Left ventricle myocardium inferior (tissue), 1 donor: Measurements from ENCODE around the gene RASAL2. TPM values are rescaled to one million over a fixed set of nuclear protein-coding genes. Genes with fewer than 3 reads are reported as not detected.
A peak's percentile ranks its signal among the peaks of the same experiment; 100 is the strongest.

Experiments
- DNase-seq: peaks from one replicate; pipeline ENCODE4 v3.0.0-alpha.2; 2020
- H3K27ac ChIP-seq: fragments of 200-600 bp; replicated peaks from 2 replicates; pipeline ENCODE4 v1.8.0; 2021
- H3K27me3 ChIP-seq: fragments of 200-600 bp; 2 replicates; pipeline ENCODE4 v1.8.0; 2021; ENCODE audit warnings: low read depth
- H3K36me3 ChIP-seq: fragments of 200-600 bp; 2 replicates; pipeline ENCODE4 v1.8.0; 2021
- H3K4me1 ChIP-seq: fragments of 200-600 bp; 2 replicates; pipeline ENCODE4 v1.8.0; 2021
- H3K4me3 ChIP-seq: fragments of 200-600 bp; 2 replicates; pipeline ENCODE4 v1.8.0; 2021; ENCODE audit warnings: mild to moderate bottlenecking, moderate library complexity
- H3K9me3 ChIP-seq: fragments of 200-600 bp; replicated peaks from 2 replicates; pipeline ENCODE4 v1.8.0; 2021
- intact Hi-C: fragments of 100-400 bp; cut with micrococcal nuclease; formaldehyde crosslinking; loops from one replicate; pipeline ENCODE4 v1.11.0; 2022
- total RNA-seq: library from RNA; stranded (reverse); fragmentation: NEBNext Ultra II Directional; extraction: Animal tissue kit (Norgen Biotek cat#: 25700); gene quantifications from one replicate; pipeline ENCODE4 v1.2.1, GENCODE V29; 2021
- TF ChIP-seq, protein P1 (sequence below): fragments of 200-600 bp; IDR thresholded peaks from 2 replicates; pipeline ENCODE4 v1.8.0; 2021; ENCODE audit warnings: antibody characterized with exemption, mild to moderate bottlenecking, borderline replicate concordance
- donor health status: DM: no; HTN: yes; CAD: no; lungs with severe emphysema.

RASAL2 gene
- total RNA-seq, 1 donor from 2014 or later: 28.3 TPM

DNA sequence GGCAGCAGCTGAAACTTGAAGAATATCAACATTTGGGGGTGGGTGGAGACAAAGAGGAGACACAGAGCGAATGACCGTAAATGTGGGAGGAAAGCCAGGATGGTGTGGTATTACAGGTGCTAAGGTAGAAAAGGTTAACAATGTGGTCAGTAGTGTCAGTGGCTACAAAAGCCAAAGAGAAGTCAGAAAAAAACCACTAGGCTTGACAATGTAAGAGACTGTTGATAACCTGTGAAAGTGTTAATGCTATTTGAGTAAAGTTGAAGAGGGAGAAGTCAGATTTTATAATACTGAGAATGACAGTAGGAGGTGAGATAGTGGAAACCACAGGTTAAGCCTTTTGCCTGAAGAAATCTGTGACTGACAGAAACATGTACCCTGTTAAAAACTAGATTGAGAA, 282.1 kb downstream of the RASAL2 start:
- intact Hi-C loops: no loop called here
- Histone ChIP-seq H3K4me3 (no peak overlapping the region), H3K36me3 (no peaks in the 10 kb centered on the region), H3K4me1 (peaks cover 65% of the 10 kb centered on the region), H3K27me3 (no peaks in the 10 kb centered on the region), H3K9me3 (no peaks in the 10 kb centered on the region), H3K27ac (no peak overlapping the region)
- TF ChIP-seq, protein P1, sequence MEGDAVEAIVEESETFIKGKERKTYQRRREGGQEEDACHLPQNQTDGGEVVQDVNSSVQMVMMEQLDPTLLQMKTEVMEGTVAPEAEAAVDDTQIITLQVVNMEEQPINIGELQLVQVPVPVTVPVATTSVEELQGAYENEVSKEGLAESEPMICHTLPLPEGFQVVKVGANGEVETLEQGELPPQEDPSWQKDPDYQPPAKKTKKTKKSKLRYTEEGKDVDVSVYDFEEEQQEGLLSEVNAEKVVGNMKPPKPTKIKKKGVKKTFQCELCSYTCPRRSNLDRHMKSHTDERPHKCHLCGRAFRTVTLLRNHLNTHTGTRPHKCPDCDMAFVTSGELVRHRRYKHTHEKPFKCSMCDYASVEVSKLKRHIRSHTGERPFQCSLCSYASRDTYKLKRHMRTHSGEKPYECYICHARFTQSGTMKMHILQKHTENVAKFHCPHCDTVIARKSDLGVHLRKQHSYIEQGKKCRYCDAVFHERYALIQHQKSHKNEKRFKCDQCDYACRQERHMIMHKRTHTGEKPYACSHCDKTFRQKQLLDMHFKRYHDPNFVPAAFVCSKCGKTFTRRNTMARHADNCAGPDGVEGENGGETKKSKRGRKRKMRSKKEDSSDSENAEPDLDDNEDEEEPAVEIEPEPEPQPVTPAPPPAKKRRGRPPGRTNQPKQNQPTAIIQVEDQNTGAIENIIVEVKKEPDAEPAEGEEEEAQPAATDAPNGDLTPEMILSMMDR: no peak
- no peak for DNase-seq

DNA sequence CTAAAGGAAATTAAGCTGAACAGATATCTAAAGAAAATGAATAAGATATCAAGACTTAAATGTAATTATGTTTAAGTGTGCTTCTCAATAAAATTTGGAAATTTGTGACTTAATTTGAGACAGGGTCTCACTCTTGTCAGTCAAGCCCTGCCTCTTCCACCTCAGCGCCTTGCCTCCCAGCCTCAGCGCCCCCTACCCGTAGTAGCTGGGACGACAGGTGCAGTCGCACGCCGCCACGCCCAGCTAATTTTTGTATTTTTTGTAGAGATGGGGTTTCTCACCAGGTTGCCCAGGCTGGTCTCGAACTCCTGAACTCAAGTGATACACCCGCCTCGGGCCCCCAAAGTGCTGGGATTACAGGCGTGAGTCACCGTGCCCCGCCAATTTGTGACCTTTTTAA, 285.9 kb downstream of the RASAL2 start:
- H3K4me1 ChIP-seq: peaks cover 57% of the 10 kb centered on the region
- DNase-seq: no peak
- H3K36me3 ChIP-seq: no peaks in the 10 kb centered on the region
- H3K4me3 ChIP-seq: no peak overlapping the region
- TF ChIP-seq, protein P1: no peak
- H3K27me3 ChIP-seq: no peaks in the 10 kb centered on the region
- intact Hi-C loops: no loop called here
- H3K27ac ChIP-seq: no peak overlapping the region
- no peaks in the 10 kb centered on the region for H3K9me3 ChIP-seq

DNA sequence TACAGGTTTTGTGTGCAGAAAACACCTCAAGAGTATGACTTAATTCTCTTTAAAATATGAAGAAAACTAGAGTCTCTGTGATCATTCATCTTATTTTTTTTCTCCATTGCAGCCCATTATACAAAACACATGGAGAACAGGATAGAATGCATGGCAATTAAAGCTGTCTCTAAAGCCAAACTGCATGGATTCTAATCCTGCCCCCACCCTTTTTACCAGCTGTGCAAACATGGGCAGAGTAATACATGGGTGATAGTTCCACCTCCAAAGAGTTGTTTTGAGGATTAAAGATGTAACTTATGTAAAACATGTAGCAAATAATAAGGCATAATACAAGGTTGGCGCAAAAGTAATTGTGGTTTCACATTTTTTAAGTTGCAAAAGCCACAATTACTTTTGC, 288.5 kb downstream of the RASAL2 start:
- H3K27me3 ChIP-seq: no peaks in the 10 kb centered on the region
- H3K4me1 ChIP-seq: peaks cover 40% of the 10 kb centered on the region
- no peak overlapping the region for H3K4me3 ChIP-seq
- H3K27ac ChIP-seq: no peak overlapping the region
- DNase-seq: no peak
- H3K36me3 ChIP-seq: no peaks in the 10 kb centered on the region
- no peaks in the 10 kb centered on the region for H3K9me3 ChIP-seq
- TF ChIP-seq, protein P1: no peak
- intact Hi-C loops: no loop called here

DNA sequence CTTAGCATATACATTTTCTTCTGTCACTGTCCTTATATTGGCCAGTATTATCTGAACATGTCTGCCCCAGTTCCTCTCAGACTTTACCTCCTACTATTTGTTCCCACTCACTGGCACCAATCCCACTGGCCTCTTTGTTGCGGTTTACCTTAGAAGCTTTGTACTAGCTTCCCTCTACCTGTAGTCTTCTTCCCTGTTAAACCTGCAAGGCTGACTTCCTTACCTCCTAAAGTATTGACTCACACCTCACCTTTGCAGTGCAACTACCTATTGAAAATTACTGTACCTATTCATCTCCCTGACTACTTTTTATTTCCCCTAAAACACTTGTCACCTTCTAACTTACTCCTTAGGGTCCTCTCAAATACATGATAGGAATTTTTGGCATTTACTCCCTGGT, 291.8 kb downstream of the RASAL2 start:
- no peaks in the 10 kb centered on the region for H3K27me3 ChIP-seq
- intact Hi-C loops: no loop called here
- peaks cover 7% of the 10 kb centered on the region for H3K36me3 ChIP-seq
- TF ChIP-seq, protein P1: no peak
- H3K4me1 ChIP-seq: peaks cover 59% of the 10 kb centered on the region
- H3K9me3 ChIP-seq: no peaks in the 10 kb centered on the region
- H3K4me3 ChIP-seq: no peak overlapping the region
- no peak for DNase-seq
- H3K27ac ChIP-seq: no peak overlapping the region

DNA sequence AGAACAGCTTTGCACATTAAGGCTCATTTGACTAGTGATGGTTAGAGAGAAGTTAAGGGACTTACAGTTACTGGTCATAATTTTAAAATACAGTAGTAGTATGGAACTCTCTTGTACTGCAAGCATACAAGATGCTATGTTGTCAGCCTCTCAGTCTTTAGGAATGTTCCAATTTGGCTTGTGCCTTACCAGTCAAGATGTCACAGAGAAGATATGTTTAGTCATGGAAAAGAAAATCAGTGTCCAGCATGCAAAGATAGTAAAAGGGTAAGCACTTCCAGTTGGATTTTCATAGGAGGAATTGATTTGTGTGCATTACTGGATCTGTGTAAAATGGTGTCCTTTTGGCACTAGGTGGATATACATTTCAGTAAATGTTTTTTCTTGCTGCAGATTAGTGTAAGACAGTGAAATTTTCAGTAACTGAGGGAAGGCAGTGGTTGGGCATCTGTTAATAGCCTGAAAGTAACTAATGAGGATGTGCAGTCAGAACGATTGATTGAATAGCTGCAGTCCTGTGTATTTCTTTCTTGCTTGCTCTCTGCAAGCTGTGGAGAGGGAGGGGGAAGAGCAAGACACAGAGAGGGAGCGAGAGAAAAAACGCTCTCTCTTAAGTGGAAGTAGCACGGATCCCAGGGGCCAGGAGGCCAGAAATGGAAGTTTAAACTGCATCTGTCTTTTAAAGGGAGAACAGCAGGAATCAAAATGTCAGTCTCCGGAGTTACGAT, 294.7 kb downstream of the RASAL2 start:
- Histone ChIP-seq H3K27ac (no peak overlapping the region), H3K4me3 (peak overlapping the region; percentile 18), H3K4me1 (peaks cover 29% of the 10 kb centered on the region), H3K27me3 (no peaks in the 10 kb centered on the region), H3K36me3 (peaks cover 10% of the 10 kb centered on the region), H3K9me3 (no peaks in the 10 kb centered on the region)
- no peak for DNase-seq
- intact Hi-C loops: no loop called here
- TF ChIP-seq, protein P1: no peak
